Thoracic aorta (tissue), 2 donors: ENCODE measurements around the gene ZNF367. TPM values are rescaled to one million over a fixed set of nuclear protein-coding genes. Genes with fewer than 3 reads are reported as not detected.

Experiments
- ATAC-seq: fragments of 150-250 bp; one replicate; pipeline ENCODE4 v1.8.0; 2017; ENCODE audit warnings: low read depth; ENCODE audit not compliant: insufficient number of reproducible peaks, low FRiP score
- DNase-seq: peaks from one replicate; pipeline ENCODE4 v3.0.0-alpha.2; 2020; ENCODE audit warnings: low spot score
- H3K27ac ChIP-seq, 2 donors: fragments of 200-600 bp; sonication (generic); 1 replicate in 1 of 2; 2 replicates in 1 of 2; pipeline ENCODE4 v1.5.1; 2016; ENCODE audit warnings: mild to moderate bottlenecking in 2 of 2, moderate library complexity in 2 of 2
- H3K27me3 ChIP-seq: fragments of 200-600 bp; sonication (generic); replicated peaks from 2 replicates; pipeline ENCODE4 v1.6.0; 2016; ENCODE audit warnings: mild to moderate bottlenecking; ENCODE audit not compliant: insufficient read depth
- H3K36me3 ChIP-seq: fragments of 200-600 bp; sonication (generic); one replicate; pipeline ENCODE4 v1.5.1; 2016
- H3K4me1 ChIP-seq, 2 donors: fragments of 200-600 bp; sonication (generic); 1 replicate in 1 of 2; 2 replicates in 1 of 2; pipeline versions ENCODE4 v1.5.1 to v1.6.0; 2016; ENCODE audit warnings: low read depth in 2 of 2, mild to moderate bottlenecking in 1 of 2; ENCODE audit not compliant: control insufficient read depth in 1 of 2
- H3K4me3 ChIP-seq: fragments of 200-600 bp; sonication (generic); 2 replicates; pipeline ENCODE4 v1.5.1; 2016; ENCODE audit warnings: mild to moderate bottlenecking
- H3K9me3 ChIP-seq: fragments of 200-600 bp; sonication (generic); 2 replicates; pipeline ENCODE4 v1.5.1; 2016
- total RNA-seq, 2 donors: library from RNA; depleted of rRNA; stranded (reverse); fragments of >200 nt; gene quantifications; one replicate each; pipeline versions ENCODE4 v1.1.0 to v1.2.3, GENCODE V29; 2016
- TF ChIP-seq, protein P1 (sequence below): fragments of 200-600 bp; sonication (generic); IDR thresholded peaks from one replicate; pipeline ENCODE4 v1.5.1; 2019; ENCODE audit warnings: antibody characterized with exemption

ZNF367 gene
- total RNA-seq, 2 donors from 2014 or later, result 1.3 to 2.6 TPM

DNA sequence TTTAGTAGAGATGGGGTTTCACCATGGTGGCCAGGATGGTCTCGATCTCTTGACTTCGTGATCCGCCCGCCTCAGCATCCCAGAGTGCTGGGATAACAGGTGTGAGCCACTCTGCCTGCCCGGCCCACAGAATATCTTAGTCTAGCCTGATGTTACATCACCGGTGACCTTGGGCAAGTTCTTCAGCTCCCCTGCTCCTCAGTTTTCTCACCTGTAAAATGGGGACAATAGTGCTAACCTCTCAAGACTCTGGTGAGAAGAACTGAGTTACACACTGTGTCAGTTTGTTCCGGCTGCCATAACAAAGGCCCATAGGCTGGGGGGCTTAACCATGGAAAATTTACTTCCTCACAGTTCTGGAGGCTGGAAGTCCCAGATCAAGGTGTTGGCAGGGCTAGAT, 19.3 kb upstream of the ZNF367 start:
- DNase-seq (no peak), ATAC-seq (no peak)
- Histone ChIP-seq H3K27ac (no peak overlapping the region), H3K36me3 (no peaks in the 10 kb centered on the region), H3K4me1 (no peaks in the 10 kb centered on the region), H3K9me3 (no peaks in the 10 kb centered on the region), H3K27me3 (no peaks in the 10 kb centered on the region), H3K4me3 (no peak overlapping the region)
- TF ChIP-seq, protein P1, sequence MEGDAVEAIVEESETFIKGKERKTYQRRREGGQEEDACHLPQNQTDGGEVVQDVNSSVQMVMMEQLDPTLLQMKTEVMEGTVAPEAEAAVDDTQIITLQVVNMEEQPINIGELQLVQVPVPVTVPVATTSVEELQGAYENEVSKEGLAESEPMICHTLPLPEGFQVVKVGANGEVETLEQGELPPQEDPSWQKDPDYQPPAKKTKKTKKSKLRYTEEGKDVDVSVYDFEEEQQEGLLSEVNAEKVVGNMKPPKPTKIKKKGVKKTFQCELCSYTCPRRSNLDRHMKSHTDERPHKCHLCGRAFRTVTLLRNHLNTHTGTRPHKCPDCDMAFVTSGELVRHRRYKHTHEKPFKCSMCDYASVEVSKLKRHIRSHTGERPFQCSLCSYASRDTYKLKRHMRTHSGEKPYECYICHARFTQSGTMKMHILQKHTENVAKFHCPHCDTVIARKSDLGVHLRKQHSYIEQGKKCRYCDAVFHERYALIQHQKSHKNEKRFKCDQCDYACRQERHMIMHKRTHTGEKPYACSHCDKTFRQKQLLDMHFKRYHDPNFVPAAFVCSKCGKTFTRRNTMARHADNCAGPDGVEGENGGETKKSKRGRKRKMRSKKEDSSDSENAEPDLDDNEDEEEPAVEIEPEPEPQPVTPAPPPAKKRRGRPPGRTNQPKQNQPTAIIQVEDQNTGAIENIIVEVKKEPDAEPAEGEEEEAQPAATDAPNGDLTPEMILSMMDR, result no peak

DNA sequence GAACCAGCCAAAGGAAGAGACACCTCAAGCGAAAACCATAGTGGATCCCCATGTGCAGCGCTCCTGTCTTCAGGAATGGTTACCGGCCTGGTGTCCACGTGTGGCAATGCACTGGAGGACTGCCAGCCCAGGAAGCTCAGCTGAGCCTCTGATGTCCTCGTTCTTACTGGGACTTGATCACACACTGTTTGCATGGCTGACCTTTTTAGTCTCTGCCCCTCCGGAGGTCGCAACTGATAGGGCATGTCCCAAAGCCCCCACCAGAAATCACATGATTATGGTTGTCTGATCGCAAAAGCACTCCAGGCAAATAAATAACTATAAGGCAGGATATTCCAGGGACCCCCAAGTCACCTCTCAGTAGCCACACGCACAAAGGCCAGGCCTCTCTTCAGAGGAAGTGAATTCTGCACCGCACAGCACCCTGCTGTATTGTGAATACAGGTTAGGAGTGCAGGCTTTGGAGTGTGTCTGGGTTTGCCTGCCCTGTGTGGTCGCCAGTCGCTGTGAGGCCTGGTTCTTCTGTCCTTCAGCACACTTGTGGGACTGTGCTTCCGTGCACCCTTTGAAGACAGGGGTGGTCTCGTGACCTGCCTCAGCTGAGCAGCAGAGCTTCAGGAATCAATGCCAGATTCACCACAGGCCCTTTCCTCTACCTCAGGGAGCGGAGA, 18.4 kb upstream of the ZNF367 start:
- H3K36me3 ChIP-seq, result no peaks in the 10 kb centered on the region
- H3K4me1 ChIP-seq, result no peaks in the 10 kb centered on the region
- no peak for ATAC-seq
- no peaks in the 10 kb centered on the region for H3K9me3 ChIP-seq
- no peak overlapping the region for H3K27ac ChIP-seq
- no peak for DNase-seq
- TF ChIP-seq, protein P1, result no peak
- H3K27me3 ChIP-seq, result no peaks in the 10 kb centered on the region
- H3K4me3 ChIP-seq, result no peak overlapping the region

DNA sequence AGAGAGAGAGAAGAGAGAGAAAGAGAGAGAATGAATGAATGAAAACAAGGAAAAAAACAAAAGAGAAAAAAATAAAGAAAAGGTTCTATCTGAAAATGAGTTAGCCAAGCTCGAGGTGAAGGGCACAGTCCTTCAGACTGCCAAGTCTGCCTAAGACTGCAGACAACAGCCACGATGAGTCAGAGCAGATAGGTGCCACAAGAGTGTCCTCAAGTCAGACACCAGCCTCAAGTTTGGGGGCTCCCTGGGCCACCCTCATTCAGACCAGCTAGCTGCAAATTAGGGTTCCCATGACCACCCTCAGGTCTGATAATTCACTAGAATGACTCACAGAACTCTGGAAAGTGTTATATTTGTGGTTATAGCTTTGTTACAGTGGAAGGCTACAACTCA, 17.9 kb upstream of the ZNF367 start:
- H3K27me3 ChIP-seq, result no peaks in the 10 kb centered on the region
- TF ChIP-seq, protein P1, result no peak

DNA sequence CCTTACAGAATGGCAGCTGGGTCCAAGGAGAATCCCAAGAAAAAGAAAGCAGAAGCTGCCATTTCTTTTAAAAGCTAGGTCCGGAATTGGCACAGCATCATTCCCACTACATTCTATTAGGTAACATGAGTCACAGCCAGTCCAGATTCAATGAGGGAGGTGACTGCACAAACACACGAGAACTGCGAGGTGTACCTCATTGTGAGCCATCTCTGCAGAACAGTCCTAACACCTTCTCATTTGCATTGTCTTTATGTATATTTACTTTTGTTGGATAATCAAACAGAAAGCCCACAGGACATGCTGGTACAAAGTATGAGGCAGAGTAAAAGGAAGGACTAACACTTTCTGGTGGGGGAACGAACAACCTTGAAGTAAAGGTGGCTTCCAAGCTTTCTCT, 17.2 kb upstream of the ZNF367 start:
- ATAC-seq (no peak), DNase-seq (no peak)
- H3K9me3 ChIP-seq, result no peaks in the 10 kb centered on the region
- H3K27ac ChIP-seq, result no peak overlapping the region
- no peaks in the 10 kb centered on the region for H3K36me3 ChIP-seq
- TF ChIP-seq, protein P1, result no peak
- no peaks in the 10 kb centered on the region for H3K27me3 ChIP-seq
- H3K4me1 ChIP-seq, result no peaks in the 10 kb centered on the region
- H3K4me3 ChIP-seq, result no peak overlapping the region

More for the DNA sequence above, 17.9 kb upstream of the ZNF367 start:
- Histone ChIP-seq H3K27ac (no peak overlapping the region), H3K9me3 (no peaks in the 10 kb centered on the region), H3K4me3 (no peak overlapping the region), H3K36me3 (no peaks in the 10 kb centered on the region), H3K4me1 (no peaks in the 10 kb centered on the region)
- no peak for DNase-seq
- ATAC-seq, result no peak

DNA sequence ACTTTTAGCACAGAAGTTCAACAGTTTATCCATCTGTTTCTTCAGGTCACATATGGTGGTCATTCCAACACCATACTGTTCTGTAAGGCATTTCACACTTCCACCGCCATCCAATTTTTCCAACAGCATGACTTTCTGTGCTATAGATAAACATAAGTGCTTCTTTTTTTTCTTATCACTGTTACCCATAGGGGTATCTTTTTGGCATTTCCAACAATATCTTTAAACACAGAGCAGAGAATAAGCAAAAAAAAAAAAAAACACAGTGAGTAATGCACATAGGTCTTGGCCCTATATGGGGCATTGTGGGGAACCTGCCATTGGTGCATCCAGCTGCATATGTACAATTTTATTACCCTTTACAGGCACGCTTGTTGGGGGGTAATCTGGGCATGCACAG, 12.2 kb upstream of the ZNF367 start:
- Histone ChIP-seq H3K9me3 (no peaks in the 10 kb centered on the region), H3K27me3 (no peaks in the 10 kb centered on the region), H3K27ac (no peak overlapping the region), H3K36me3 (no peaks in the 10 kb centered on the region), H3K4me1 (no peaks in the 10 kb centered on the region), H3K4me3 (no peak overlapping the region)
- TF ChIP-seq, protein P1, result no peak
- DNase-seq (no peak), ATAC-seq (no peak)
